DND-41 (cell line): ENCODE measurements around the gene ETFRF1.

Source experiments
- ATAC-seq: fragments of 200-7000 bp; cut with Tn5 transposase; 3 replicates; pipeline ENCODE4 v1.9.1; 2021; ENCODE audit warnings: low read depth; ENCODE audit not compliant: insufficient read depth
- DNase-seq: peaks from one replicate; pipeline ENCODE4 v3.0.0-alpha.2; 2020
- H2AFZ ChIP-seq: 2 replicates; pipeline ENCODE4 v1.6.0; 2012; ENCODE audit warnings: low read depth, low read length
- H3K27ac ChIP-seq: 2 replicates; pipeline ENCODE4 v1.5.1; 2012; ENCODE audit warnings: low read length, inconsistent platforms
- H3K27me3 ChIP-seq: fragments of 200-600 bp; sonication (generic); 2 replicates; pipeline ENCODE4 v1.6.0; 2012; ENCODE audit warnings: low read length, mild to moderate bottlenecking, inconsistent platforms; ENCODE audit not compliant: insufficient read depth, poor library complexity
- H3K36me3 ChIP-seq: 2 replicates; pipeline ENCODE4 v1.5.1; 2012; ENCODE audit warnings: low read length, inconsistent platforms; ENCODE audit not compliant: insufficient read depth
- H3K4me1 ChIP-seq: 2 replicates; pipeline ENCODE4 v1.5.1; 2012; ENCODE audit warnings: mild to moderate bottlenecking, low read length; ENCODE audit not compliant: insufficient read depth
- H3K4me2 ChIP-seq: 2 replicates; pipeline ENCODE4 v1.6.0; 2012; ENCODE audit warnings: mild to moderate bottlenecking, moderate library complexity, low read length, inconsistent platforms; ENCODE audit not compliant: insufficient read depth
- H3K4me3 ChIP-seq, 2 experiments: fragments of 200-600 bp in 1 of 2; shearing (Covaris generic) in 1 of 2; 2 replicates each; pipeline ENCODE4 v1.5.1; 2012 to 2016; ENCODE audit warnings: inconsistent platforms in 2 of 2, low read length in 2 of 2, mild to moderate bottlenecking in 2 of 2, low read depth in 1 of 2, moderate library complexity in 1 of 2
- H3K79me2 ChIP-seq: 2 replicates; pipeline ENCODE4 v1.6.0; 2012; ENCODE audit warnings: low read length, inconsistent platforms; ENCODE audit not compliant: insufficient read depth
- H3K9ac ChIP-seq: 2 replicates; pipeline ENCODE4 v1.6.0; 2012; ENCODE audit warnings: low read depth, mild to moderate bottlenecking, inconsistent platforms, low read length, moderate library complexity
- H3K9me3 ChIP-seq: 2 replicates; pipeline ENCODE4 v1.5.1; 2012; ENCODE audit warnings: low read length, moderate library complexity, mild to moderate bottlenecking, inconsistent platforms; ENCODE audit not compliant: insufficient read depth, severe bottlenecking
- H4K20me1 ChIP-seq: 2 replicates; pipeline ENCODE4 v1.6.0; 2012; ENCODE audit warnings: low read length; ENCODE audit not compliant: insufficient read depth
- EZH2 ChIP-seq: IDR thresholded peaks from 3 replicates; pipeline ENCODE4 v1.6.1; 2012; ENCODE audit warnings: borderline replicate concordance, low read depth, mild to moderate bottlenecking, moderate library complexity, low read length, inconsistent platforms; ENCODE audit not compliant: severe bottlenecking
- TF ChIP-seq, protein P1 (sequence below): IDR thresholded peaks from 2 replicates; pipeline ENCODE4 v1.5.1; 2012; ENCODE audit warnings: borderline replicate concordance, low read length, moderate library complexity, mild to moderate bottlenecking; ENCODE audit not compliant: poor library complexity, severe bottlenecking; ENCODE audit errors: extremely low read depth

Gene ETFRF1

GRCh38 chr12:25252946-25253345 lies 57.9 kb downstream of the ETFRF1 start:
- H3K4me1 ChIP-seq: peaks cover 28% of the 10 kb centered on the region
- no peak for ATAC-seq
- no peak overlapping the region for H3K9ac ChIP-seq
- no peak for DNase-seq
- peaks cover 24% of the 10 kb centered on the region for H3K79me2 ChIP-seq
- no peak overlapping the region for H2AFZ ChIP-seq
- TF ChIP-seq, protein P1, sequence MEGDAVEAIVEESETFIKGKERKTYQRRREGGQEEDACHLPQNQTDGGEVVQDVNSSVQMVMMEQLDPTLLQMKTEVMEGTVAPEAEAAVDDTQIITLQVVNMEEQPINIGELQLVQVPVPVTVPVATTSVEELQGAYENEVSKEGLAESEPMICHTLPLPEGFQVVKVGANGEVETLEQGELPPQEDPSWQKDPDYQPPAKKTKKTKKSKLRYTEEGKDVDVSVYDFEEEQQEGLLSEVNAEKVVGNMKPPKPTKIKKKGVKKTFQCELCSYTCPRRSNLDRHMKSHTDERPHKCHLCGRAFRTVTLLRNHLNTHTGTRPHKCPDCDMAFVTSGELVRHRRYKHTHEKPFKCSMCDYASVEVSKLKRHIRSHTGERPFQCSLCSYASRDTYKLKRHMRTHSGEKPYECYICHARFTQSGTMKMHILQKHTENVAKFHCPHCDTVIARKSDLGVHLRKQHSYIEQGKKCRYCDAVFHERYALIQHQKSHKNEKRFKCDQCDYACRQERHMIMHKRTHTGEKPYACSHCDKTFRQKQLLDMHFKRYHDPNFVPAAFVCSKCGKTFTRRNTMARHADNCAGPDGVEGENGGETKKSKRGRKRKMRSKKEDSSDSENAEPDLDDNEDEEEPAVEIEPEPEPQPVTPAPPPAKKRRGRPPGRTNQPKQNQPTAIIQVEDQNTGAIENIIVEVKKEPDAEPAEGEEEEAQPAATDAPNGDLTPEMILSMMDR: no peak
- no peak for TF ChIP-seq EZH2
- H3K27ac ChIP-seq: no peak overlapping the region
- H3K4me3 ChIP-seq: no peak overlapping the region
- H3K9me3 ChIP-seq: no peaks in the 10 kb centered on the region
- no peak overlapping the region for H3K4me2 ChIP-seq
- H3K36me3 ChIP-seq: no peaks in the 10 kb centered on the region; the same call in 1 of the 2 replicates
- peaks cover 10% of the 10 kb centered on the region; the same call in 1 of the 2 replicates for H4K20me1 ChIP-seq
- peaks cover 16% of the 10 kb centered on the region for H3K27me3 ChIP-seq

DNA sequence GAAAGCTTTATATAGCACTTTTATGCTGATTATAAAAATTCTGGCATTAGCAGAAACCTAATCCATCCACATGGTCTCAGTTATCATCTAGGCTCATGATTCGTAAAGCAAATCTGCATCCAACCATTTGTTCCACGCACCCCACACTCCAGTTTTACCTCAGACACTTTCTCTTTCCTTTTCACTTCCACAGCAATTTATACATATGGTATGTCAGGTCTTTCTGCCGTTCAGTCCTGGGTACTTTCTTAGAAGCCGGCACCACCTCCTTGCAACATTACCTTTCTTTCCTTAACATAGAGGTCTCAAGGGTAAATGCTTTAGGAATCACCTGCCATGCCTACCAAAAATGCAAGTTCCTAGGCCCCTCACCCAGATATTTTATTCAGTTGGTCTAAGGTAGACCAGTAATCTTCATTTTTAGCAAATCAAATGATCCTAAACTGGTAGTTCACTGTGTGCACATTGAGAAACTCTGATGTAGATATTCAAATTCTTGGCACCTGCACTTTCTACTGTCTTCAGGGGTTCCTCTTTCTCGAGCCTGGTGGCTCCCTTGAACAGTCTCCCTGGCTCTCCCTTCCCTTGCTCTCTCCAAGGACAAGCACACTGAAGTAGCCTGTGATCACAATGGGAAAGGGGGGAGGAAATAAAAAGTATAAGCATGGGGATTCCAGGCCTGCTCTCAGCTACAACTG lies 58.5 kb downstream of the ETFRF1 start:
- H3K36me3 ChIP-seq: no peaks in the 10 kb centered on the region; the same call in 1 of the 2 replicates
- H2AFZ ChIP-seq: no peak overlapping the region
- peaks cover 16% of the 10 kb centered on the region for H3K27me3 ChIP-seq
- no peak overlapping the region for H3K27ac ChIP-seq
- H3K9me3 ChIP-seq: no peaks in the 10 kb centered on the region
- H3K79me2 ChIP-seq: peaks cover 18% of the 10 kb centered on the region
- peaks cover 24% of the 10 kb centered on the region for H3K4me1 ChIP-seq
- no peak overlapping the region for H3K9ac ChIP-seq
- no peak for DNase-seq
- no peak for ATAC-seq
- no peak overlapping the region for H3K4me3 ChIP-seq
- peaks cover 10% of the 10 kb centered on the region; the same call in 1 of the 2 replicates for H4K20me1 ChIP-seq
- no peak overlapping the region for H3K4me2 ChIP-seq
- TF ChIP-seq EZH2: no peak
- TF ChIP-seq, protein P1: no peak

GRCh38 chr12:25254271-25254880 lies 59.3 kb downstream of the ETFRF1 start:
- no peaks in the 10 kb centered on the region; the same call in 1 of the 2 replicates for H3K36me3 ChIP-seq
- TF ChIP-seq EZH2: no peak
- TF ChIP-seq, protein P1: no peak
- H3K79me2 ChIP-seq: peaks cover 10% of the 10 kb centered on the region
- no peak for ATAC-seq
- H3K4me3 ChIP-seq: no peak overlapping the region
- H3K27ac ChIP-seq: no peak overlapping the region
- H4K20me1 ChIP-seq: peaks cover 8% of the 10 kb centered on the region; the same call in 1 of the 2 replicates
- H3K9me3 ChIP-seq: no peaks in the 10 kb centered on the region
- no peak overlapping the region for H3K9ac ChIP-seq
- H3K4me1 ChIP-seq: peaks cover 16% of the 10 kb centered on the region
- H3K27me3 ChIP-seq: peaks cover 16% of the 10 kb centered on the region
- DNase-seq: no peak
- no peak overlapping the region for H3K4me2 ChIP-seq
- no peak overlapping the region for H2AFZ ChIP-seq
